ENCODE measurements around the gene HES3.
A peak's percentile ranks its signal among the peaks of the same experiment; 100 is the strongest.
"Not testable (repeated sequence)": the region's sequence is repeated elsewhere in the genome, so short reads cannot be mapped to it uniquely, and the experiment has no call there.

The HES3 gene

GRCh38 chr1:6243993-6244392 is at the start of gene HES3:
HES3 (plus strand) TSS chr1:6244179; CDS start chr1:6244366, 187 bp downstream.
- DNase-seq: no peak

GRCh38 chr1:6197746-6198427 is 46.1 kb upstream of the HES3 start:
- DNase-seq: no peak

GRCh38 chr1:6198646-6199297 is 45.2 kb upstream of the HES3 start:
- DNase-seq: no peak

- peak; percentile 86 to 97 (median 94) for DNase-seq
Measured at GRCh38 chr1:6199298-6200187, 44.4 kb upstream of the HES3 start, which contains the start of gene RPL22. RPL22 (minus strand) TSS chr1:6199595; CDS start chr1:6199573, 22 bp downstream.

- no peak for DNase-seq
Measured at GRCh38 chr1:6200188-6200809, 43.7 kb upstream of the HES3 start.

GRCh38 chr1:6202256-6202655 is 41.7 kb upstream of the HES3 start:
- DNase-seq: no peak

- DNase-seq: peak in 4 of 6 experiments; percentile 27 to 42 (median 33)
Measured at GRCh38 chr1:6205849-6206519, 38.0 kb upstream of the HES3 start, which contains the start of gene RNF207. RNF207 (plus strand) TSS chr1:6206119; CDS start chr1:6206536, 417 bp downstream.

- no peak for DNase-seq
Measured at GRCh38 chr1:6206520-6206855, 37.5 kb upstream of the HES3 start.

- no peak for DNase-seq
Measured at GRCh38 chr1:6207075-6207885, 36.7 kb upstream of the HES3 start.

- DNase-seq: no peak
Measured at GRCh38 chr1:6207921-6208320, 36.1 kb upstream of the HES3 start.

- DNase-seq: no peak
Measured at GRCh38 chr1:6208723-6209660, 35.0 kb upstream of the HES3 start.

GRCh38 chr1:6209661-6210580 is 34.1 kb upstream of the HES3 start:
- peak in 1 of 6 experiments; percentile 5 for DNase-seq

GRCh38 chr1:6210591-6211355 is 33.2 kb upstream of the HES3 start:
- no peak for DNase-seq

- no peak for DNase-seq
Measured at GRCh38 chr1:6211731-6212130, 32.2 kb upstream of the HES3 start.

- no peak for DNase-seq
Measured at GRCh38 chr1:6212193-6212959, 31.6 kb upstream of the HES3 start.

- DNase-seq: no peak
Measured at GRCh38 chr1:6218375-6219164, 25.4 kb upstream of the HES3 start.

- DNase-seq: not testable (repeated sequence)
Measured at GRCh38 chr1:6219641-6220040, 24.3 kb upstream of the HES3 start.
